Cardiac muscle cell (in vitro differentiated cells and primary cell): ENCODE measurements around the gene MPPED1. TPM values are rescaled to one million over a fixed set of nuclear protein-coding genes. Genes with fewer than 3 reads are reported as not detected.

Experiments
- DNase-seq, 2 donors: peaks; one replicate each; pipeline versions ENCODE4 v3.0.0 to v3.0.0-alpha.2; 2010 to 2017; ENCODE audit warnings: low read depth in 1 of 2, low spot score in 1 of 2
- H3K27ac ChIP-seq: fragments of 200-600 bp; sonication (generic); 2 replicates; pipeline ENCODE4 v1.5.1; 2016
- H3K27me3 ChIP-seq: fragments of 200-600 bp; sonication (generic); 2 replicates; pipeline ENCODE4 v1.6.0; 2016; ENCODE audit warnings: control low read depth
- H3K36me3 ChIP-seq: fragments of 200-600 bp; sonication (generic); 2 replicates; pipeline ENCODE4 v1.5.1; 2016; ENCODE audit warnings: control low read depth
- H3K4me1 ChIP-seq: fragments of 200-600 bp; sonication (generic); 2 replicates; pipeline ENCODE4 v1.8.1; 2017; ENCODE audit warnings: low read depth, mild to moderate bottlenecking, mixed run types
- H3K4me3 ChIP-seq: fragments of 200-600 bp; sonication (generic); 2 replicates; pipeline ENCODE4 v1.5.1; 2016; ENCODE audit warnings: mild to moderate bottlenecking
- H3K9me3 ChIP-seq: fragments of 200-600 bp; sonication (generic); 2 replicates; pipeline ENCODE4 v1.5.1; 2017; ENCODE audit warnings: low read depth, mild to moderate bottlenecking, control low read depth
- polyA plus RNA-seq: library from polyadenylated mRNA; unstranded; fragments of >200 nt; fragmentation: Nextera tagmentation; extraction: Ambion mirVana; gene quantifications from 2 replicates; pipeline ENCODE4 v1.2.1, GENCODE V29; 2016
- total RNA-seq: library from RNA; depleted of rRNA; stranded (reverse); fragments of >200 nt; gene quantifications from 2 replicates; pipeline ENCODE4 v1.2.3, GENCODE V29; 2016
- TF ChIP-seq, protein P1 (sequence below): IDR thresholded peaks from 2 replicates; pipeline ENCODE4 v1.5.1; 2012; ENCODE audit warnings: low read depth, mild to moderate bottlenecking, low read length

Gene MPPED1
- total and polyA plus RNA-seq, 2 experiments from 2014 or later: 0.12 TPM; not detected in 1

GRCh38 chr22:43482318-43482625 is 70.5 kb downstream of the MPPED1 start:
- Histone ChIP-seq H3K27me3 (no peaks in the 10 kb centered on the region), H3K9me3 (no peaks in the 10 kb centered on the region), H3K27ac (no peak overlapping the region), H3K4me1 (no peaks in the 10 kb centered on the region), H3K4me3 (no peak overlapping the region), H3K36me3 (no peaks in the 10 kb centered on the region)
- no peak for DNase-seq
- TF ChIP-seq, protein P1, sequence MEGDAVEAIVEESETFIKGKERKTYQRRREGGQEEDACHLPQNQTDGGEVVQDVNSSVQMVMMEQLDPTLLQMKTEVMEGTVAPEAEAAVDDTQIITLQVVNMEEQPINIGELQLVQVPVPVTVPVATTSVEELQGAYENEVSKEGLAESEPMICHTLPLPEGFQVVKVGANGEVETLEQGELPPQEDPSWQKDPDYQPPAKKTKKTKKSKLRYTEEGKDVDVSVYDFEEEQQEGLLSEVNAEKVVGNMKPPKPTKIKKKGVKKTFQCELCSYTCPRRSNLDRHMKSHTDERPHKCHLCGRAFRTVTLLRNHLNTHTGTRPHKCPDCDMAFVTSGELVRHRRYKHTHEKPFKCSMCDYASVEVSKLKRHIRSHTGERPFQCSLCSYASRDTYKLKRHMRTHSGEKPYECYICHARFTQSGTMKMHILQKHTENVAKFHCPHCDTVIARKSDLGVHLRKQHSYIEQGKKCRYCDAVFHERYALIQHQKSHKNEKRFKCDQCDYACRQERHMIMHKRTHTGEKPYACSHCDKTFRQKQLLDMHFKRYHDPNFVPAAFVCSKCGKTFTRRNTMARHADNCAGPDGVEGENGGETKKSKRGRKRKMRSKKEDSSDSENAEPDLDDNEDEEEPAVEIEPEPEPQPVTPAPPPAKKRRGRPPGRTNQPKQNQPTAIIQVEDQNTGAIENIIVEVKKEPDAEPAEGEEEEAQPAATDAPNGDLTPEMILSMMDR: no peak

GRCh38 chr22:43483266-43483665 is 71.5 kb downstream of the MPPED1 start:
- no peaks in the 10 kb centered on the region for H3K9me3 ChIP-seq
- no peaks in the 10 kb centered on the region for H3K4me1 ChIP-seq
- DNase-seq: no peak
- H3K27ac ChIP-seq: no peak overlapping the region
- H3K27me3 ChIP-seq: no peaks in the 10 kb centered on the region
- TF ChIP-seq, protein P1: no peak
- no peaks in the 10 kb centered on the region for H3K36me3 ChIP-seq
- H3K4me3 ChIP-seq: no peak overlapping the region

GRCh38 chr22:43483669-43484068 is 71.9 kb downstream of the MPPED1 start:
- Histone ChIP-seq H3K4me3 (no peak overlapping the region), H3K4me1 (no peaks in the 10 kb centered on the region), H3K36me3 (no peaks in the 10 kb centered on the region), H3K27me3 (no peaks in the 10 kb centered on the region), H3K27ac (no peak overlapping the region), H3K9me3 (no peaks in the 10 kb centered on the region)
- TF ChIP-seq, protein P1: no peak
- no peak for DNase-seq

DNA sequence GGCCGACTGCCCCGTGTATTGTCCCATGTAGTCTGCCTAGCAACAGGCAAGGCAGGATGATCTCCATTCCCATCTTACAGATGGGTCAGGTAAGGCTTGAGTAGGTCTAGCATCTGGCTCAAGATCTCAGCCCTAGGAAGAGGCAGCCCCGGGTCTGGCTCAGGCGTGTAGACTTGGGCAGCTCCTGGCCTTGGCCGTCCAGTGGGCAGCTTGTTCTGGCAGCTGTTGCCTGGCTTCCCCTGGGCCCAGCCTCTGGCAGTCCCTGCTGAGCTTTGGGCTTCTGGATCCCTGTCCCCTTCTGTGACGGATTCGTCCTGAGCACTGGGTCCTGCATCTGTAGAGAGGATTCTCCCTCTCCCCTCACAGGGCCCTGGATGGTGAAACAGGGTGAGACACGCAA is 72.4 kb downstream of the MPPED1 start:
- no peak for DNase-seq
- Histone ChIP-seq H3K9me3 (no peaks in the 10 kb centered on the region), H3K36me3 (no peaks in the 10 kb centered on the region), H3K27ac (no peak overlapping the region), H3K4me1 (no peaks in the 10 kb centered on the region), H3K4me3 (no peak overlapping the region), H3K27me3 (no peaks in the 10 kb centered on the region)
- TF ChIP-seq, protein P1: no peak

GRCh38 chr22:43485502-43486089 is 73.8 kb downstream of the MPPED1 start:
- Histone ChIP-seq H3K4me3 (no peak overlapping the region), H3K27me3 (no peaks in the 10 kb centered on the region), H3K27ac (no peak overlapping the region), H3K4me1 (no peaks in the 10 kb centered on the region), H3K36me3 (no peaks in the 10 kb centered on the region), H3K9me3 (no peaks in the 10 kb centered on the region)
- TF ChIP-seq, protein P1: no peak
- DNase-seq: no peak
